GM12892 (cell line): ENCODE data around the gene MYEOV.

Experiments
- POLR2A ChIP-seq: IDR thresholded peaks from 2 replicates; pipeline ENCODE4 v1.6.1; 2011; ENCODE audit warnings: low read depth, low read length, control low read depth
- POLR2AphosphoS5 ChIP-seq: IDR thresholded peaks from 2 replicates; pipeline ENCODE4 v1.6.1; 2011; ENCODE audit warnings: low read depth, low read length, control low read depth
- TAF1 ChIP-seq: IDR thresholded peaks from 2 replicates; pipeline ENCODE4 v1.6.1; 2011; ENCODE audit warnings: low read depth, mild to moderate bottlenecking, control low read depth, low read length, borderline replicate concordance

DNA sequence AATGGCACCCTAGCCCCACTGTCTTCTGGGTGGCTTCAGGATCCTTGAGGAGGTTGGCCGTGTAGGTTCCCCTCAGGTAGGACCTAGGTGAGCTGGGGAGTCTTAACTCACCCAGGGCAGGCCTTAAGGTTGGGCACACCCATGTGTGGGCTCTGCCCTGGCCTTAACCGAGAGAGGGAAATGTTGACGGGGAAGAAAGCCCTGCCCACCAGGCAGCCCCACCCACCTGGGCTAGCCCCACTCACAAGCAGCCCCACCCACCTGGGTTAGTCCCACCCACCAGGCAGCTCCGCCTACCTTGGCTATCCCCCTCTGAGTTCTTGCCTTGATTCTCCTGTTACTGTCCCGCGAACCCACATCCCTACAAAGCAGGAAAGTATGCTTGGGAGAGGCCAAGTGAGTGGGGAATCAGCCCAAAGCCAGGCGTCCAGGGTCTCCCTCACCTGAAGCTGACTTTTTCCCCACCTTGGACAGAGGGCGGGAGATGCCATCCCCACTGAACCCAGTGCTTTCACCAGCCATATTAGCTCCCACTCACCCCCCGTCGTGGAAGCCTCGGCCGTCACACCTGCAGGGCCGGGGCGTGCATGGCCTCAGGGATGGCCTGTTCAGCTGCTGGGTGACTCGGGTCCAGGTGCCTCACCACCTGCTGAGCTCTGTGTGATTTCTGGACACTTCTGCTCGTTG lies at the start of gene MYEOV:
- no peak for TF ChIP-seq POLR2A
- no peak for TF ChIP-seq TAF1
- no peak for TF ChIP-seq POLR2AphosphoS5
